ENCODE results near the gene EPS8.
"Not testable (repeated sequence)": the region's sequence is repeated elsewhere in the genome, so short reads cannot be mapped to it uniquely, and the experiment has no call there.

The EPS8 gene

GRCh38 chr12:15752785-15753184 is 36.4 kb downstream of the EPS8 start:
- DNase-seq = no peak

DNA sequence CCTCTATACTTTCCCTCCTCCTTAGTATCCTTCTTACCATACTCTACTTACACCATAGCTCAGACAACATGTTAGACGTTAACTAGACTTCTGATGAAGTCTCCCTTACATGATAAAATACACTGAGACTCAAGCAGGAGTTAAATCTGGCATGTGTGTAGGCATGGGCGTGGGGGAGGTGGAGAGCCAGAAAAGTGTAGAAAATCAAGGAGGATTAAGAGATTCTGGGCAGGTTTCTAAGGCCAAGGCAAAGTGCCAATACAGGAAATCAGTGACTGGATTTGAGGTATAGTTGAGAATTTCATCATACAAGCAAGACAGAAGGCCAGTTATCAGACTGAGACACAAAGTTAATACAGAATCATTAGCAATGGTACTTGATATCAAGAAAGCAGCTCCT is 37.4 kb downstream of the EPS8 start:
- no peak for DNase-seq

DNA sequence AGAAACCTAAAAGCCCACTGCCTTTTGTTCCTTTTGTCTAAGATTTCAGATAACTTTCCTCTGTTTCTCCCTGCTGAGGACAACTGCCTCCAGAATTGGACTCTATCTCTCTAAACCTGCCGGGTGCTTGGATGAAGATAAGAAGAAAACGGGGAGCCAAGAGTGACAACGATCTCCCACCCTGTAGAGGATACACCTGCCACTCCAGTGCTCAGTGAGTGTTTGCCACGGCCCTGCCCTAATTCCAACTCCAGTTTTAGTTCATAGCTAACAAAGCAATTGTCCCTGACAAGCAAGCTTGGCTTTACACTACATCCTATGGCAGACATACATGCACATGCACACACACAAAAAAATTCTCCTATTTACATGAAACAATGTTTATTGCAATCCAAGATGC is 39.3 kb downstream of the EPS8 start:
- no peak for DNase-seq

DNA sequence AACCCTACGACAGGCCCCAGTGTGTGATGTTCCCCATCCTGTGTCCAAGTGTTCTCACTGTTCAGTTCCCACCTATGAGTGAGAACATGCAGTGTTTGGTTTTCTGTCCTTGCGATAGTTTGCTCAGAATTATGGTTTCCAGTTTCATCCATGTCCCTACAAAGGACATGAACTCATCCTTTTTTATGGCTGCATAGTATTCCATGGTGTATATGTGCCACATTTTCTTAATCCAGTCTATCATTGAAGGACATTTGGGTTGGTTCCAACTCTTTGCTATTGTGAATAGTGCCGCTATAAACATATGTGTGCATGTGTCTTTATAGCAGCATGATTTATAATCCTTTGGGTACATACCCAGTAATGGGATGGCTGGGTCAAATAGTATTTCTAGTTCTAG is 47.3 kb downstream of the EPS8 start:
- DNase-seq = not testable (repeated sequence)

- no peak for DNase-seq
These were observed 48.1 kb downstream of the EPS8 start for GRCh38 chr12:15741082-15741481.

- DNase-seq = not testable (repeated sequence)
These were observed 48.8 kb downstream of the EPS8 start for GRCh38 chr12:15740389-15740788.

DNA sequence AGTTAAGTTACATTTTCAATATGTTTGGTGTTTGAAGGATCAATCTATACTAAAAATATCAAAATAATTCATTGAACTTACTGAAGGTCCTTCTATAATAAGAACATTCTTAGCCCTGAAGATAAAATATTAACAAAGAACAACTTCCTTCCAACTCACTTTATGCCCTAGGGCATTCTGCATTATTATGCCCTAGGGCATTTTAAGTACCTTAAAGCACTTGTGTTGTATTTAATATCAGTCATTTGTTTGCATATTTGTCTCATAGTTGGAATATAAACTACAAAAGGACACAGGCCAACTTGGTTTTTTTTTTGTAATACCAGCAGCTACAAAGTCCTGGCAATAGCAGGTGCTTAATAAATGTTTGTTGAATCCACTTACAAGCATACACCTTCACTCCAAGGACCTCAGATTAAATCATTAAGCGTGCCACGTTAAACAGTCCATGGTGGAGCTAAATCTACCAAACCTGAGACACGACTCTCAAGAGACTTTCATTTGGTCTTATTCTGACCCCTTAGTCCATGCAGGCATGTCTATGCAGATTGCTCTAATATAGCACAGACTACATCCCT is 50.7 kb downstream of the EPS8 start:
- DNase-seq = no peak

- no peak for DNase-seq
These were observed 53.2 kb downstream of the EPS8 start for GRCh38 chr12:15735837-15736615.

- no peak for DNase-seq
These were observed 56.1 kb downstream of the EPS8 start for GRCh38 chr12:15733136-15733535.

GRCh38 chr12:15732341-15733061 is 56.7 kb downstream of the EPS8 start:
- peak; percentile 79 for DNase-seq

- DNase-seq = peak; percentile 23
These were observed 57.2 kb downstream of the EPS8 start for GRCh38 chr12:15731940-15732339.

- no peak for DNase-seq
These were observed 60.1 kb downstream of the EPS8 start for GRCh38 chr12:15729097-15729496.

DNA sequence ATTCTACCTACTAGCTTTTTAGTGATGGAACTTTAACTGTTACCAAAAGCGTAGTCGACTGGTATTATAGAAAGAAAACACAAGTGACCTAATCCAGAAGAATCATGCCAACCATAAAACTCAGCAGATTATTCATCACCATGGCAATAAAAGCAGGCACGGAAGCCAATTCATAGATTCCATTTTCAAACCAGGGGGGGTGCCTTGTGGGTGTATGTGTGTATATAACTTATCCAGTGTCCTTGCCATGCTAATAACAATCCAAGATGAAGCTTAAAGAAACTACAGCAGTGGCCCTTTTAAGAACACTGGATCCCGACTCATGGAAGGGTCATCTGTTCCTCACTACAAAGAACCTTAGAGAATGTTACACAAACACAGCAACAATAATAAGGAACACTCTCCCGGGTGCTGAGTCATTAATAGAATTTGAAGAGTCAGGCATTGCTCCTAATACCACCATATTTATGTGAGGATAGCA is 61.0 kb downstream of the EPS8 start:
- peak; percentile 72 for DNase-seq

DNA sequence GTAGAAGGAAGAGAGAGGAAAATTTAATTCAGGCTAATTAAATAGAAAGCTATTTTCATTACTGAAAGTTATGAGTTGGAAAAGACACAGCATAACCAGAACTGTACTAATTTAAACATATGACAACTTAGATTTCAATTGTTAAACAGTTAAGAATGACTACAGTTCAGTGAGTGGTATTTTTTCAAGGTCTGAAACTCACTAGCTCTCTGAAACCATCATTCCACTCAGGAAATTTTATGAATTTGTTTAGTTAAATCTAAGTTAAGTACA is 62.4 kb downstream of the EPS8 start:
- DNase-seq = no peak

- DNase-seq = no peak
These were observed 62.9 kb downstream of the EPS8 start for GRCh38 chr12:15726027-15726877.

GRCh38 chr12:15722951-15723350 is 66.2 kb downstream of the EPS8 start:
- DNase-seq = no peak

- no peak for DNase-seq
These were observed 67.7 kb downstream of the EPS8 start for GRCh38 chr12:15721316-15722115.

- no peak for DNase-seq
These were observed 68.9 kb downstream of the EPS8 start for GRCh38 chr12:15720295-15720694.

DNA sequence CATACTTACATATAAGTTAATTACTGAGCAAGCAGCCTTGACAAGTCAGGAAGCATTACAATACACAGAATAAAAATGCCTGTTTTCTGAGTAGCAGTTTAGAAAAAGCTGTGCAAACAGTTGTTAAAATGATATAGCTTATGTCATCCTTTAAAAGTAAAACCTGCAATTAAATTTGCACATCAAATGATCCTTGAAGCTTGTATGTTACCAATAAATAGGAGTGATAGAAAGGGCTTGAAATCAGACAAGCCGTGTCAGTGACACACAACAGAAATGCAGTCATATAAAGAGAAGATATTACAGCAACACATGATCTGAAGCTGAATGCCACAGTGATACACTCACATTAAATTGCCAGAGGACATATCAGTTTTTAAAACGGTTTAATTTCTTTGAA is 70.0 kb downstream of the EPS8 start:
- no peak for DNase-seq

DNA sequence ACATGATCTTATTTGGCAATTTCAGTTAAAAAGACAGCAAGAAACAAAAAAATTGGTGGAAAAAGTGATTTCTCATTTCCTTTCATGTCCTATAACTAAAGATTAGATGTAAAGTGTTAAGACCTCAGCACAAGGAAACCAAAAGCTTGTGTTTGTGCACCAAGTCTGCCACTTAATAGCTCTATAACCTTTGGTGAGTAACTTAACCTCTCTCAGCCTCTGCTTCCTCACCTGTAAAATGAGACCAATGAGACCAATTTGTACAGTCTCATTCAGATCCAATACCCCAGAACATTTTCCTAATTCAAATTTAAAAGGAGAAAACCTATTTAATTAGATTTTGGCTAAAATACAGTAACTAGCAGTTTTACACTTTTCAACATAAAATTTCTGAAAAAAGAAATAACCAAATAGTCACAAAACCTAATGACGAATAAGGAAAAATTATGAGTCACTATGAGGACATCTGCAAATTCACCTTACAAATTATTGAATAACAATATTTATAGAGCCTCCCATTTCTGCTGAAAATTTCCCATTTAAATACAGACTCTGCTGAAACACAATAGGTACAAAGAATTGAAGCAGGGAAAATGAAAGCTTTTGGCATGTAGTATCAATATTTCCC is 71.1 kb downstream of the EPS8 start:
- no peak for DNase-seq

GRCh38 chr12:15716581-15716980 is 72.6 kb downstream of the EPS8 start:
- no peak for DNase-seq

GRCh38 chr12:15714256-15714655 is 74.9 kb downstream of the EPS8 start:
- no peak for DNase-seq
